Measurements from ENCODE around the gene CCDC88C. TPM values are rescaled to one million over a fixed set of nuclear protein-coding genes. Genes with fewer than 3 reads are reported as not detected.

Gene CCDC88C
- polyA plus RNA-seq, 2 of the 4 experiments (the other 2 are of a cell fraction): 2.9 to 3.7 TPM

- Histone ChIP-seq H3K4me2 (no peak overlapping the region), H3K4me1 (no peaks in the 10 kb centered on the region), H3K4me3 (no peak overlapping the region), H3K9me3 (no peaks in the 10 kb centered on the region), H3K27ac (no peak overlapping the region)
- TF ChIP-seq SREBF2 (IDR thresholded peaks at IDR 0.05) (no peak), ELK1 (IDR thresholded peaks at IDR 0.05; ENCODE audit: low read depth, low read length) (no peak), ZFP36 (IDR thresholded peaks at IDR 0.05; ENCODE audit: borderline replicate concordance, partially characterized antibody) (no peak), HEYL (CRISPR knock-in tag; IDR thresholded peaks at IDR 0.05) (no peak), NFE2L2 (conservative IDR thresholded peaks at IDR 0.05; ENCODE audit: low read length) (no peak), REST (IDR thresholded peaks at IDR 0.05) (no peak), HDAC2 (IDR thresholded peaks at IDR 0.05) (no peak), NPAS2 (CRISPR knock-in tag; IDR thresholded peaks at IDR 0.05; ENCODE audit: borderline replicate concordance) (no peak), EHMT2 (IDR thresholded peaks at IDR 0.05; ENCODE audit: low read depth) (no peak), NR3C1 (IDR thresholded peaks at IDR 0.05) (no peak), POLR2AphosphoS2 (conservative IDR thresholded peaks at IDR 0.05; ENCODE audit: low read length) (no peak), MAZ (IDR thresholded peaks at IDR 0.05; ENCODE audit: borderline replicate concordance, low read depth, low read length) (no peak), TFCP2L1 (CRISPR knock-in tag; IDR thresholded peaks at IDR 0.05) (no peak), ZNF302 (CRISPR knock-in tag; IDR thresholded peaks at IDR 0.05) (no peak), TP53 (CRISPR knock-in tag; IDR thresholded peaks at IDR 0.05) (no peak), JUN (IDR thresholded peaks at IDR 0.05) (no peak), POLR2A (IDR thresholded peaks at IDR 0.05; ENCODE audit: low read length) (no peak)
- ATAC-seq (no peak), FAIRE-seq (no peak), DNase-seq (ENCODE audit: low read depth in 1 of 2, low spot score in 1 of 2) (no peak)
- WGBS (ENCODE audit: missing lambda C conversion rate): 90% methylated on average over 6 of the region's 9 CpGs
- ChIA-PET POLR2A (no interaction called here), CTCF (interaction anchor here (0.6 to 5.3 kb wide), 5 partner anchors 11 to 372 kb away, joined by 3 to 24 read pairs (median 4); no protein-coding TSS in a partner anchor)
Observed at GRCh38 chr14:91274796-91275195, 142.8 kb downstream of the CCDC88C start.

GRCh38 chr14:91273885-91274273, 143.7 kb downstream of the CCDC88C start:
- H3K9me3 ChIP-seq: no peaks in the 10 kb centered on the region
- H3K27ac ChIP-seq: no peak overlapping the region
- DNase-seq (ENCODE audit: low read depth in 1 of 2, low spot score in 1 of 2) (no peak), ATAC-seq (no peak), FAIRE-seq (no peak)
- ChIA-PET CTCF (interaction anchor here (0.6 to 5.3 kb wide), 2 partner anchors 12 to 346 kb away, joined by 3 to 24 read pairs; no protein-coding TSS in a partner anchor), POLR2A (interaction anchor here (0.6 kb wide), 1 partner anchor 10 kb away, joined by 3 read pairs; no protein-coding TSS in a partner anchor)
- no peaks in the 10 kb centered on the region for H3K4me1 ChIP-seq
- no peak overlapping the region for H3K4me3 ChIP-seq
- no peak overlapping the region for H3K4me2 ChIP-seq
- TF ChIP-seq ZSCAN20 (CRISPR knock-in tag; IDR thresholded peaks at IDR 0.05): no peak
- TF ChIP-seq SMC3 (IDR thresholded peaks at IDR 0.05): no peak
- TF ChIP-seq PBX3 (IDR thresholded peaks at IDR 0.05): no peak
- TF ChIP-seq MAZ (IDR thresholded peaks at IDR 0.05; ENCODE audit: borderline replicate concordance, low read depth, low read length): no peak
- no peak for TF ChIP-seq TP53 (CRISPR knock-in tag; IDR thresholded peaks at IDR 0.05)
- TF ChIP-seq FOSB (CRISPR knock-in tag; IDR thresholded peaks at IDR 0.05): no peak
- no peak for TF ChIP-seq GATA3 (IDR thresholded peaks at IDR 0.05; ENCODE audit: borderline replicate concordance)
- 89% methylated on average over 11 of the region's 13 CpGs for WGBS (ENCODE audit: missing lambda C conversion rate)

All from A549 (cell line).